K562 (cell line): ENCODE results near the gene CCDC187. TPM values are rescaled to one million over a fixed set of nuclear protein-coding genes. Genes with fewer than 3 reads are reported as not detected.

Source experiments
- BHLHE40 ChIP-seq: IDR thresholded peaks from 2 replicates; pipeline ENCODE4 v1.6.1; 2011; ENCODE audit warnings: low read length, improper control_type of control experiment
- BRCA1 ChIP-seq, 2 experiments: fragments of 450-650 bp in 1 of 2; sonication (generic) in 1 of 2; formaldehyde crosslinking in 1 of 2; IDR thresholded peaks; 2 replicates each; pipeline versions ENCODE4 v1.5.0 to v1.6.1; 2017 to 2020; ENCODE audit warnings: mild to moderate bottlenecking in 1 of 2, missing genetic modification reagents in 1 of 2
- CBX8 ChIP-seq: fragments of 200-600 bp; sonication (generic); IDR thresholded peaks from 2 replicates; pipeline ENCODE4 v1.6.1; 2012; ENCODE audit warnings: borderline replicate concordance, mixed run types, low read depth, mild to moderate bottlenecking, moderate library complexity, mixed read lengths, low read length, control low read depth, inconsistent platforms; ENCODE audit not compliant: poor library complexity, severe bottlenecking; ENCODE audit errors: extremely low read depth
- COPS2 ChIP-seq: fragments of 450-650 bp; conservative IDR thresholded peaks from 2 replicates; pipeline ENCODE4 v1.6.1; 2016; ENCODE audit warnings: mild to moderate bottlenecking, moderate library complexity
- CTBP1 ChIP-seq: fragments of 450-650 bp; IDR thresholded peaks from 2 replicates; pipeline ENCODE4 v1.6.1; 2016; ENCODE audit warnings: borderline replicate concordance
- EWSR1 ChIP-seq: fragments of 450-650 bp; IDR thresholded peaks from 2 replicates; pipeline ENCODE4 v1.6.1; 2018; ENCODE audit warnings: borderline replicate concordance, mild to moderate bottlenecking, low read depth, moderate library complexity; ENCODE audit not compliant: partially characterized antibody
- GTF3C2 ChIP-seq: IDR thresholded peaks from 3 replicates; pipeline ENCODE4 v1.6.1; 2011; ENCODE audit warnings: borderline replicate concordance, mild to moderate bottlenecking, moderate library complexity; ENCODE audit not compliant: insufficient read length; ENCODE audit errors: extremely low read depth
- HIVEP1 ChIP-seq: fragments of 250-450 bp; sonication (Bioruptor Pico); IDR thresholded peaks from 2 replicates; pipeline ENCODE4 v1.4.0; 2020; ENCODE audit warnings: mild to moderate bottlenecking
- HMBOX1 ChIP-seq: sonication (generic); IDR thresholded peaks from 2 replicates; pipeline ENCODE4 v1.6.1; 2016
- MAX ChIP-seq: sonication (generic); formaldehyde crosslinking; IDR thresholded peaks from 2 replicates; pipeline ENCODE4 v1.9.0; 2022; ENCODE audit warnings: mild to moderate bottlenecking, missing genetic modification reagents
- NONO ChIP-seq, 2 experiments: fragments of 200-400 bp in 1 of 2; fragments of 450-650 bp in 1 of 2; formaldehyde crosslinking in 1 of 2; IDR thresholded peaks; 2 replicates each; pipeline ENCODE4 v1.6.1; 2017; ENCODE audit warnings: low read depth in 2 of 2, mild to moderate bottlenecking in 2 of 2, moderate library complexity in 2 of 2, low read length in 1 of 2
- NRF1 ChIP-seq, 2 experiments: fragments of 450-650 bp; IDR thresholded peaks in 1 of 2; conservative IDR thresholded peaks in 1 of 2; 2 replicates each; pipeline ENCODE4 v1.6.1; 2014; ENCODE audit warnings: mild to moderate bottlenecking in 2 of 2
- PATZ1 ChIP-seq: fragments of 250-450 bp; sonication (Bioruptor Pico); IDR thresholded peaks from 2 replicates; pipeline ENCODE4 v1.5.0; 2020; ENCODE audit warnings: mild to moderate bottlenecking, borderline replicate concordance
- RNF2 ChIP-seq: sonication (generic); IDR thresholded peaks from 2 replicates; pipeline ENCODE4 v1.6.1; 2016
- SNAPC5 ChIP-seq: fragments of 250-450 bp; sonication (Bioruptor Pico); IDR thresholded peaks from 2 replicates; pipeline ENCODE4 v1.8.0; 2021; ENCODE audit warnings: moderate library complexity, mild to moderate bottlenecking, inconsistent platforms
- SPI1 ChIP-seq: IDR thresholded peaks from 2 replicates; pipeline ENCODE4 v1.6.1; 2011; ENCODE audit warnings: low read depth, low read length, control low read depth, borderline replicate concordance
- TCF3 ChIP-seq: sonication (generic); formaldehyde crosslinking; IDR thresholded peaks from 2 replicates; pipeline ENCODE4 v1.4.0; 2020; ENCODE audit warnings: mild to moderate bottlenecking, missing genetic modification reagents
- ZNF766 ChIP-seq: fragments of 200-800 bp; sonication (Bioruptor generic); conservative IDR thresholded peaks from 2 replicates; pipeline ENCODE4 v1.6.1; 2016; ENCODE audit warnings: missing genetic modification characterization, missing compliant biosample characterization
- ZSCAN29 ChIP-seq: fragments of 450-650 bp; IDR thresholded peaks from 2 replicates; pipeline ENCODE4 v1.6.1; 2017
- polyA plus RNA-seq, 8 experiments: library from polyadenylated mRNA; depleted of rRNA in 4 of 8; stranded (reverse) in 5 of 8; unstranded in 3 of 8; fragments of >200 nt; fragmentation: Nextera tagmentation in 2 of 8; fragmentation: Illumina TruSeq in 1 of 8; extraction: Ambion mirVana in 2 of 8; extraction: Trizol in 1 of 8; gene quantifications; 2 replicates each; pipeline versions ENCODE4 v1.2.1 to v1.2.3, GENCODE V29; 2011 to 2014; ENCODE audit warnings: inconsistent platforms in 1 of 8, missing spikeins in 1 of 8
- total RNA-seq, 7 experiments: library from RNA; depleted of rRNA in 6 of 7; stranded (reverse); fragments of >200 nt in 6 of 7; fragmentation: Illumina TruSeq in 2 of 7; extraction: Trizol in 2 of 7; gene quantifications; 2 replicates each; pipeline versions ENCODE4 v1.2.1 to v1.2.3, GENCODE V29; 2011 to 2021; ENCODE audit warnings: low replicate concordance in 1 of 7

CCDC187 gene
- total and polyA plus RNA-seq, 9 of the 15 experiments (the other 6 are each of a cell fraction or from before 2014, with no cell fraction given) = not detected

- TF ChIP-seq GTF3C2 = no peak
- TF ChIP-seq SNAPC5 (CRISPR knock-in tag) = no peak
- no peak for TF ChIP-seq COPS2
- TF ChIP-seq NONO (IDR thresholded peaks at IDR 0.05; ENCODE audit: low read depth in 2 of 2, low read length in 1 of 2) = no peak
- peak; percentile 70 for TF ChIP-seq HMBOX1
- TF ChIP-seq CTBP1 = 0 out of 2 replicates have a peak, but pooled peaks have one; percentile 49
- 0 out of 2 replicates have a peak, but pooled peaks have one; percentile 36 for TF ChIP-seq RNF2
- TF ChIP-seq BHLHE40 = peak; percentile 85
- TF ChIP-seq BRCA1 (IDR thresholded peaks at IDR 0.05) = no peak
- no peak for TF ChIP-seq BRCA1 (CRISPR knock-in tag; IDR thresholded peaks at IDR 0.05)
- TF ChIP-seq HIVEP1 (CRISPR knock-in tag) = no peak
- TF ChIP-seq CBX8 = no peak
- no peak for TF ChIP-seq PATZ1 (CRISPR knock-in tag)
- TF ChIP-seq ZNF766 = 0 out of 2 replicates have a peak, but pooled peaks have one; percentile 47
- no peak for TF ChIP-seq ZSCAN29
- no peak for TF ChIP-seq EWSR1
- TF ChIP-seq TCF3 (CRISPR knock-in tag) = peak; percentile 24; the same call in 1 of the 2 replicates
- TF ChIP-seq SPI1 = no peak
- TF ChIP-seq NRF1 (conservative IDR thresholded peaks at IDR 0.05 in 1 of 2, IDR thresholded peaks at IDR 0.05 in 1 of 2) = peak in 1 of 2 experiments; percentile 33; a peak in 1 of 4 replicates
- TF ChIP-seq MAX (CRISPR knock-in tag) = peak; percentile 90
Measured at GRCh38 chr9:136220017-136220729, 83.7 kb downstream of the CCDC187 start (continued).
